ENCODE measurements around the gene PPP1R7.

The PPP1R7 gene

DNA sequence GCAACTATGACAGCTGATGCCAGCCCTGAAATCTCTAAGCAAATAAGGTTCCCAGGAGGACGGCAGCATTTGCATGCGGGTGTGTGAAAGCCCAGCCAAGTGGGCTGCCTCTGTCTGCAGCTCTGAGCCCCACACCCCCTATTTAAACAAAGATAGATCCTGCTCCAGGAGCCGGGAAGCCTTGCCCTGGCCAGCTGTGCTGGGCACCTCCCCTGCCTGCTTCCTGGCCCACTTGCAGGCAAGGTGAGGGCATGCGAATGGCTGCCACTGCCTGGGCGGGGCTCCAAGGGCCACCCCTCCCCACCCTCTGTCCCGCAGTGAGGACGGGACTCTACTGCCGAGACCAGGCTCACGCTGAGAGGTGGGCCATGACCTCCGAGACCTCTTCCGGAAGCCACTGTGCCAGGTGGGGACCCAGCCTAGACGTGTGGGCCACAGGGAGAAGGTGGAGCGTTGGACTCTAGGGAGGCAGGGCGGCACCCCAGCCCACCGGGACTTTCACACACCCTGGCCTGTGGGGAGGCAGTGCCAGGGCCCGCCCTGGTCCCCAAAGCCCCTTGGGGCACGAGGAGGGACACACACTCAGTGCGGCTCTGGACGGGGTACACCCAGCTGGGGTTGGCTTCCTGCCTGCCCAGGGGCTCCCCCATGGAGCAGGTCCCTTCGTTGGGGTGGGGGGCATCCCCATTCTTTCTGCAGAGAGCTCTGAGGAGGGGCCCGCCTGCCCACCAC, 38.3 kb downstream of the PPP1R7 start, which contains the start of gene ANO7:
TSS of gene ANO7 (plus strand) at position 317 of the 732 bp plus-strand sequence. CDS start 1,387 bp downstream, outside the sequence.
- no peak within 1 kb of the TSS for H2AFZ ChIP-seq (ENCODE audit: low read depth, low read length)
- no peaks in the 10 kb centered on the region for H4K20me1 ChIP-seq (ENCODE audit: insufficient read depth, low read length)
- no peak within 1 kb of the TSS for H3K4me2 ChIP-seq (ENCODE audit: insufficient read depth, low read length)
- TF ChIP-seq, protein P1, sequence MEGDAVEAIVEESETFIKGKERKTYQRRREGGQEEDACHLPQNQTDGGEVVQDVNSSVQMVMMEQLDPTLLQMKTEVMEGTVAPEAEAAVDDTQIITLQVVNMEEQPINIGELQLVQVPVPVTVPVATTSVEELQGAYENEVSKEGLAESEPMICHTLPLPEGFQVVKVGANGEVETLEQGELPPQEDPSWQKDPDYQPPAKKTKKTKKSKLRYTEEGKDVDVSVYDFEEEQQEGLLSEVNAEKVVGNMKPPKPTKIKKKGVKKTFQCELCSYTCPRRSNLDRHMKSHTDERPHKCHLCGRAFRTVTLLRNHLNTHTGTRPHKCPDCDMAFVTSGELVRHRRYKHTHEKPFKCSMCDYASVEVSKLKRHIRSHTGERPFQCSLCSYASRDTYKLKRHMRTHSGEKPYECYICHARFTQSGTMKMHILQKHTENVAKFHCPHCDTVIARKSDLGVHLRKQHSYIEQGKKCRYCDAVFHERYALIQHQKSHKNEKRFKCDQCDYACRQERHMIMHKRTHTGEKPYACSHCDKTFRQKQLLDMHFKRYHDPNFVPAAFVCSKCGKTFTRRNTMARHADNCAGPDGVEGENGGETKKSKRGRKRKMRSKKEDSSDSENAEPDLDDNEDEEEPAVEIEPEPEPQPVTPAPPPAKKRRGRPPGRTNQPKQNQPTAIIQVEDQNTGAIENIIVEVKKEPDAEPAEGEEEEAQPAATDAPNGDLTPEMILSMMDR (IDR thresholded peaks at IDR 0.05; ENCODE audit: borderline replicate concordance, extremely low read depth, low read length, poor library complexity, severe bottlenecking), result no peak
- TF ChIP-seq EZH2 (IDR thresholded peaks at IDR 0.05; ENCODE audit: borderline replicate concordance, low read depth, low read length, severe bottlenecking), result no peak
- no peaks in the 10 kb centered on the region for H3K4me1 ChIP-seq (ENCODE audit: insufficient read depth, low read length)
- H3K79me2 ChIP-seq (ENCODE audit: insufficient read depth, low read length), result no peaks in the 10 kb centered on the region
- H3K9me3 ChIP-seq (ENCODE audit: insufficient read depth, low read length, severe bottlenecking), result no peaks in the 10 kb centered on the region
- H3K9ac ChIP-seq (ENCODE audit: low read depth, low read length), result no peak within 1 kb of the TSS
- H3K27me3 ChIP-seq (ENCODE audit: insufficient read depth, low read length, poor library complexity), result no peaks in the 10 kb centered on the region
- no peak within 1 kb of the TSS for H3K27ac ChIP-seq (ENCODE audit: low read length)
- DNase-seq, result no peak
- H3K4me3 ChIP-seq (ENCODE audit: low read depth in 1 of 2, low read length in 2 of 2), result no peak within 1 kb of the TSS
- H3K36me3 ChIP-seq (ENCODE audit: insufficient read depth, low read length), result no peaks in the 10 kb centered on the region
- no peak for ATAC-seq (ENCODE audit: insufficient read depth, low read depth)

DNA sequence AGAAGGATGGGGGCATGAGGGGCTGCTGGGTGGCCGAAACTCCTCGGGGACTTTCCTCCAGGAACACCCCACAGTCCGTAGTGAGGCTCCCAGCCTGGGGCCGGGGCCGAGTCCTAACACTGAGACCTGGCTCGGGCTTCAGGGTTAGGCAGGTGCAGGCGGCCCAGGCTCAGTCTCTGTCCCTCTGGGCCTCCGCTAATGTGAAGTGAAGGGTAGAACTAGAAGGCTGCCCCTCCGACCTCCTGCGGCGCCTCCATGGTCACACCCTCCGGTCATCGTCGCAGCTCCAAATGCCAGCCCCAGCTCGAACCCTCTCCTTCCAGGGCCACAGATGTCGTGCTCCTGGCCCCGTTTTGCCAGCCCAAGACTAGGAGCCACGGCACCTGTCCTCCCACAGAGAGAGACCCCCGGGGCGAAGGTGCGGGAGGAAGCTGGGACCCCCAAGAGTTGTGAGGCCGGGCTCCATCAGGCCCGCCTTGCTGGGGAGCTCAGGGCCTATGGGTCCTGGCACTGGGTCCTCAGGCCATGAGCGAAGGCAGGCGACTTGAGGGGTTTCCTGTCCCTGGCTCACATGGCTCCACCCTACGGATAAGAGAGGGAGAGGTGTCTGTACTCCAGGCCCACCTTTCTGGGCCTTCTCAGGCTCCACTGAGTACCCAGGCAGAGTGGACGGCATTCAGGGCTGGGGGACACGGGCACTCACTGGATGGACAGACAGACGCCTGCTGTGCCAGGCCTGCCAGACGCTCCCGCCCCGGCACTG, 39.0 kb downstream of the PPP1R7 start:
- Histone ChIP-seq H3K9me3 (ENCODE audit: insufficient read depth, low read length, severe bottlenecking) (no peaks in the 10 kb centered on the region), H3K27me3 (ENCODE audit: insufficient read depth, low read length, poor library complexity) (no peaks in the 10 kb centered on the region), H4K20me1 (ENCODE audit: insufficient read depth, low read length) (no peaks in the 10 kb centered on the region), H3K27ac (ENCODE audit: low read length) (no peak overlapping the region), H3K79me2 (ENCODE audit: insufficient read depth, low read length) (no peaks in the 10 kb centered on the region), H3K4me3 (ENCODE audit: low read depth in 1 of 2, low read length in 2 of 2) (no peak overlapping the region), H2AFZ (ENCODE audit: low read depth, low read length) (no peak overlapping the region), H3K4me1 (ENCODE audit: insufficient read depth, low read length) (no peaks in the 10 kb centered on the region), H3K4me2 (ENCODE audit: insufficient read depth, low read length) (no peak overlapping the region), H3K9ac (ENCODE audit: low read depth, low read length) (no peak overlapping the region), H3K36me3 (ENCODE audit: insufficient read depth, low read length) (no peaks in the 10 kb centered on the region)
- TF ChIP-seq, protein P1 (IDR thresholded peaks at IDR 0.05; ENCODE audit: borderline replicate concordance, extremely low read depth, low read length, poor library complexity, severe bottlenecking), result no peak
- no peak for TF ChIP-seq EZH2 (IDR thresholded peaks at IDR 0.05; ENCODE audit: borderline replicate concordance, low read depth, low read length, severe bottlenecking)
- no peak for ATAC-seq (ENCODE audit: insufficient read depth, low read depth)
- DNase-seq, result no peak

DNA sequence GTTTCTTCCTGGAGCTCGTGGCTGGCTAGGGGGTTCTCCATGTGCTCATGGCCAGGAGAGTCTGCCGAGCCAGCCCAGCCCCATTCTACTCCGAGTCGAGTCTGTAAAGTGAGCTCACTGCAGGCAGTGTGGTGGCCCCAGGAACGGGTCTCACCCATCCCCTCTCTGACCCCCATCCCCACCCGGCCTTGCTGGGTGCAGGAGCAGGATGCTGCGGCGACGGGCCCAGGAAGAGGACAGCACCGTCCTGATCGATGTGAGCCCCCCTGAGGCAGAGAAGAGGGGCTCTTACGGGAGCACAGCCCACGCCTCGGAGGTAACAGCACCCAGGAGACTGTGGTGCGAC, 39.6 kb downstream of the PPP1R7 start:
- Histone ChIP-seq H3K27ac (ENCODE audit: low read length) (no peak overlapping the region), H4K20me1 (ENCODE audit: insufficient read depth, low read length) (0 out of 2 replicates have a peak, but pooled peaks cover 2% of the 10 kb centered on the region), H3K36me3 (ENCODE audit: insufficient read depth, low read length) (no peaks in the 10 kb centered on the region), H3K27me3 (ENCODE audit: insufficient read depth, low read length, poor library complexity) (no peaks in the 10 kb centered on the region), H3K79me2 (ENCODE audit: insufficient read depth, low read length) (no peaks in the 10 kb centered on the region), H3K9ac (ENCODE audit: low read depth, low read length) (no peak overlapping the region), H3K9me3 (ENCODE audit: insufficient read depth, low read length, severe bottlenecking) (no peaks in the 10 kb centered on the region), H3K4me2 (ENCODE audit: insufficient read depth, low read length) (no peak overlapping the region), H3K4me1 (ENCODE audit: insufficient read depth, low read length) (no peaks in the 10 kb centered on the region), H3K4me3 (ENCODE audit: low read depth in 1 of 2, low read length in 2 of 2) (no peak overlapping the region), H2AFZ (ENCODE audit: low read depth, low read length) (no peak overlapping the region)
- no peak for DNase-seq
- ATAC-seq (ENCODE audit: insufficient read depth, low read depth), result no peak; the same call in 2 of the 3 replicates
- no peak for TF ChIP-seq EZH2 (IDR thresholded peaks at IDR 0.05; ENCODE audit: borderline replicate concordance, low read depth, low read length, severe bottlenecking)
- TF ChIP-seq, protein P1 (IDR thresholded peaks at IDR 0.05; ENCODE audit: borderline replicate concordance, extremely low read depth, low read length, poor library complexity, severe bottlenecking), result no peak

All from DND-41 (cell line).